NB4 (cell line): ENCODE data around the gene PRADC1.
A peak's percentile ranks its signal among the peaks of the same experiment; 100 is the strongest.

ENCODE experiments used
- DNase-seq: peaks from one replicate; pipeline ENCODE4 v3.0.0; 2010; ENCODE audit warnings: low read depth
- H3K4me3 ChIP-seq: one replicate; pipeline ENCODE4 v1.5.1; 2011; ENCODE audit warnings: mild to moderate bottlenecking, low read depth, low read length, moderate library complexity
- CTCF ChIP-seq: IDR thresholded peaks from one replicate; pipeline ENCODE4 v1.5.1; 2012; ENCODE audit warnings: low read depth, low read length
- MAX ChIP-seq: IDR thresholded peaks from 2 replicates; pipeline ENCODE4 v1.6.1; 2011; ENCODE audit warnings: low read depth, low read length
- MYC ChIP-seq: IDR thresholded peaks from 2 replicates; pipeline ENCODE4 v1.6.1; 2011; ENCODE audit warnings: low read depth, low read length
- POLR2A ChIP-seq: IDR thresholded peaks from 2 replicates; pipeline ENCODE4 v1.6.1; 2011; ENCODE audit warnings: mild to moderate bottlenecking; ENCODE audit not compliant: insufficient read length; ENCODE audit errors: extremely low read depth

PRADC1 gene

GRCh38 chr2:73238149-73238548 lies 5.1 kb upstream of the PRADC1 start:
- TF ChIP-seq MAX (no peak), CTCF (no peak), MYC (no peak), POLR2A (no peak)
- DNase-seq: no peak
- H3K4me3 ChIP-seq: peak overlapping the region; percentile 25

- TF ChIP-seq MAX (no peak), CTCF (no peak), MYC (no peak), POLR2A (no peak)
- DNase-seq: no peak
- H3K4me3 ChIP-seq: peak overlapping the region; percentile 96
Measured at GRCh38 chr2:73237168-73237567, 4.1 kb upstream of the PRADC1 start.

- TF ChIP-seq MAX (no peak), MYC (no peak), CTCF (no peak), POLR2A (no peak)
- DNase-seq: peak; percentile 40
- H3K4me3 ChIP-seq: peak overlapping the region; percentile 96
Measured at GRCh38 chr2:73235315-73236028, 2.4 kb upstream of the PRADC1 start.

- DNase-seq: peak; percentile 96
- TF ChIP-seq MYC: peak; percentile 88
- peak; percentile 50 for TF ChIP-seq MAX
- TF ChIP-seq CTCF: no peak
- TF ChIP-seq POLR2A: peak; percentile 92
- peak within 1 kb of the TSS; percentile 96 for H3K4me3 ChIP-seq
Measured at GRCh38 chr2:73233932-73234832, 1.1 kb upstream of the PRADC1 start, which contains the start of gene CCT7. TSS of gene CCT7 (plus strand) at chr2:73234308. CDS start at chr2:73234379, 71 bp downstream.

GRCh38 chr2:73232403-73233153 lies 461 bp downstream of the PRADC1 start:
- peak overlapping the region; percentile 72 for H3K4me3 ChIP-seq
- DNase-seq: peak; percentile 55
- no peak for TF ChIP-seq MYC
- TF ChIP-seq CTCF: peak; percentile 4
- no peak for TF ChIP-seq POLR2A
- peak; percentile 28; the same call in 1 of the 2 replicates for TF ChIP-seq MAX
